GM19395 (cell line): ENCODE results near the gene TRIM5.

Source experiments
- ATAC-seq: cut with Tn5 transposase; IDR thresholded peaks from one replicate; pipeline ENCODE4 v1.9.1; 2021; ENCODE audit warnings: mild to moderate bottlenecking, moderate library complexity; ENCODE audit not compliant: unreplicated experiment

Gene TRIM5

GRCh38 chr11:5626196-5626595 lies 58.7 kb downstream of the TRIM5 start:
- ATAC-seq = no peak

GRCh38 chr11:5625281-5625680 lies 59.6 kb downstream of the TRIM5 start:
- ATAC-seq = peak; percentile 2

- peak; percentile 98 for ATAC-seq
These were observed 60.2 kb downstream of the TRIM5 start, which contains the start of gene TRIM34 for GRCh38 chr11:5624489-5625279. Gene TRIM34, plus strand, starts transcription at chr11:5625001. Its CDS starts 7,331 bp downstream, at chr11:5632332.

GRCh38 chr11:5622802-5623201 lies 62.1 kb downstream of the TRIM5 start:
- ATAC-seq = no peak

GRCh38 chr11:5621580-5621979 lies 63.3 kb downstream of the TRIM5 start:
- no peak for ATAC-seq

- ATAC-seq = no peak
These were observed 64.0 kb downstream of the TRIM5 start for GRCh38 chr11:5620651-5621521.

- no peak for ATAC-seq
These were observed 66.1 kb downstream of the TRIM5 start for GRCh38 chr11:5618807-5619206.
